ENCODE results near the gene WWTR1.

DNA sequence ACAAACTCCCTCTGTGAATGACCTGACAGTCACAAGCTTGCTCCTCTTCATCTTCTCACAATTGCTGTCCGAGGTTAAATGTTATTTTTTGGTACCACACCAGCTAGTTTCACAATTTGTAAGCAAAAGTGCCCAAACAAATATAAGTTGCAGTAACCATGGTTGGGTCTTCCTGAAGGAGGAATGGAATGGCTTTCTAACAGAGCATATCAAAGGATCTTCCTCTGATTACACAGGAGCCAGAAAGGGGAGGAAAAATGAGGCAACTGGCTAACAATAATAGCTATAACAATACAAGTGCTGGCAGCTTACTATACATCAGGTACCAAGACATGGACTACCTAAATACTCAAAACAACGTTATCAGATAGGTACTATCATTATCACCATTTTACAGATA lies 90.4 kb downstream of the WWTR1 start:
- TF ChIP-seq PHF8 (conservative IDR thresholded peaks at IDR 0.05; ENCODE audit: low read depth, low read length) (no peak), EZH2 (IDR thresholded peaks at IDR 0.05; ENCODE audit: low read depth, low read length, severe bottlenecking) (no peak), KDM5A (IDR thresholded peaks at IDR 0.05; ENCODE audit: low read length) (no peak), CREB1 (IDR thresholded peaks at IDR 0.05) (no peak)
- TF ChIP-seq, protein P1, sequence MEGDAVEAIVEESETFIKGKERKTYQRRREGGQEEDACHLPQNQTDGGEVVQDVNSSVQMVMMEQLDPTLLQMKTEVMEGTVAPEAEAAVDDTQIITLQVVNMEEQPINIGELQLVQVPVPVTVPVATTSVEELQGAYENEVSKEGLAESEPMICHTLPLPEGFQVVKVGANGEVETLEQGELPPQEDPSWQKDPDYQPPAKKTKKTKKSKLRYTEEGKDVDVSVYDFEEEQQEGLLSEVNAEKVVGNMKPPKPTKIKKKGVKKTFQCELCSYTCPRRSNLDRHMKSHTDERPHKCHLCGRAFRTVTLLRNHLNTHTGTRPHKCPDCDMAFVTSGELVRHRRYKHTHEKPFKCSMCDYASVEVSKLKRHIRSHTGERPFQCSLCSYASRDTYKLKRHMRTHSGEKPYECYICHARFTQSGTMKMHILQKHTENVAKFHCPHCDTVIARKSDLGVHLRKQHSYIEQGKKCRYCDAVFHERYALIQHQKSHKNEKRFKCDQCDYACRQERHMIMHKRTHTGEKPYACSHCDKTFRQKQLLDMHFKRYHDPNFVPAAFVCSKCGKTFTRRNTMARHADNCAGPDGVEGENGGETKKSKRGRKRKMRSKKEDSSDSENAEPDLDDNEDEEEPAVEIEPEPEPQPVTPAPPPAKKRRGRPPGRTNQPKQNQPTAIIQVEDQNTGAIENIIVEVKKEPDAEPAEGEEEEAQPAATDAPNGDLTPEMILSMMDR (IDR thresholded peaks at IDR 0.05; ENCODE audit: control extremely low read depth in 1 of 3, insufficient read depth in 1 of 3, low read depth in 1 of 3, low read length in 3 of 3), result no peak
- TF ChIP-seq, protein P2, sequence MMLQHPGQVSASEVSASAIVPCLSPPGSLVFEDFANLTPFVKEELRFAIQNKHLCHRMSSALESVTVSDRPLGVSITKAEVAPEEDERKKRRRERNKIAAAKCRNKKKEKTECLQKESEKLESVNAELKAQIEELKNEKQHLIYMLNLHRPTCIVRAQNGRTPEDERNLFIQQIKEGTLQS (IDR thresholded peaks at IDR 0.05; ENCODE audit: insufficient read depth, low read depth, low read length), result no peak
- TF ChIP-seq, protein P3, sequence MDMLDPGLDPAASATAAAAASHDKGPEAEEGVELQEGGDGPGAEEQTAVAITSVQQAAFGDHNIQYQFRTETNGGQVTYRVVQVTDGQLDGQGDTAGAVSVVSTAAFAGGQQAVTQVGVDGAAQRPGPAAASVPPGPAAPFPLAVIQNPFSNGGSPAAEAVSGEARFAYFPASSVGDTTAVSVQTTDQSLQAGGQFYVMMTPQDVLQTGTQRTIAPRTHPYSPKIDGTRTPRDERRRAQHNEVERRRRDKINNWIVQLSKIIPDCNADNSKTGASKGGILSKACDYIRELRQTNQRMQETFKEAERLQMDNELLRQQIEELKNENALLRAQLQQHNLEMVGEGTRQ (IDR thresholded peaks at IDR 0.05; ENCODE audit: low read length), result no peak
